Measurements from ENCODE around the gene NT5DC4. TPM values are rescaled to one million over a fixed set of nuclear protein-coding genes. Genes with fewer than 3 reads are reported as not detected.

The NT5DC4 gene
- total RNA-seq, 1 donor from 2014 or later = 0.12 TPM

DNA sequence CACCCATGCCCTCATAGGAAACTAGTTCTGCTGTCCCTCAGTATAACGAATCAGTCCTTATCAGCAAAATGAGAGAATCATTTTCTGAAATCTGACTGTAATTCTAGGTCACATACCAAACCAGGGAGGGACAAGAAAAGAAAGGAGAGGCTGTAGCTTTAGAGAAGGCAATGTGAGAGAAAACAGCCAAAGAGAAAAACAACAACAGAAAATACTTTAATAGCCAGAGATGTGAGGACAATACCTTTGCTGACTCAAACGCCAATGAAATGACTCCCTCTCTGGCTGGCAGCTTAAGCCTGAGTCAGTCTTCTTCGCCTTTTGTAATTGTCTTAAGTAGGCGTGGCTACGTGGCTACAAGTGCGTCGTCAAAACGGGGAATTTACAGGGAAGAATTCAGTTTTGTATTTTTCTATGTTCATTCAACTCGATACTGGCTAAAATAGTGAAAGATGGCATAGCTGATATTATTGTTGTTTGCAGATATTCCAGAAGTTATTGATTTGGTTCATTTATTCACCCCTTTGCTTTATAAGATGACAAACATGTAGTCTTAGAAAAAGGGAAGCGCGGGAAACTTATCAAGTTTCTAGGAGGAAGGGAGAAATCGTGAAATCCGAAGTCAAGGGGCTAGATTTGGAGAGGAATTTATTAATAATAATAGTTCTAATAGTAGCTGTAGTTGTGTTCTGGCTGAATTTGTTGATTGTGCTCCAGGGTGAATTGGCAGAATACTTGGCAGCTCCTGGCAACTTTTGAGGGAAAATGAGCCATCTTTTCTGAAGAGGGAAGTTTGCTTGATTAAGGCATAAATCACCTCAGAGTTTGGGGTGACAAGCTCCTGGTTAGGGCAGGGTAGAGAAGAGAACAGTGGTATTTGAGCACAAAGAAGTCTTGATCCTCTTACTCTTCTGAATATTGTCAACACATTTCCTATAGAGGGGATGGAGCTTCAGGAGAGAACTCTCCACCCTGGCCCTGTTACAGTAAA lies 63.7 kb downstream of the NT5DC4 start, which contains the start of gene IL1A:
TSS of gene IL1A (minus strand) at position 295 of the 991 bp plus-strand sequence. CDS start 723 bp downstream, outside the sequence.
- peak; percentile 18 for DNase-seq (ENCODE audit: low spot score)

DNA sequence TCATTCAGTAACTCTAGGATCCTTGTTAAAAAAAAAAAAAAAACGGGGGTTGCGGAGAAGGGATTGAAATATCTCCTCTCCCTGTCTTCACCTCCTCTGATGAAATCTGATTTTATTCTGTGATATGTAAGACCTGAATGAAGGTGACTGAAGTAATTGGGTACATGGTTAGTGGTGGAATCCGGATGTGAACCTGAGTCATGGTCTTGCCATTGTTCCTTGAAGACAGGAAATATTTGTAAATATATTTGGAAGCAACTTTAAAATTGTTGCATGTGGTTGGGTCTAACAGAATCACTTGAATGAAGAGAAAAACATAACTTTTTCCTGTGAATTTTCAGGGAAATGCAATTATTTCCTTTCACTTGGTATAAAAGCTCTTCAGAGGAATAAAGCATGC lies 66.5 kb downstream of the NT5DC4 start:
- no peak for DNase-seq (ENCODE audit: low spot score)

GRCh38 chr2:112787729-112788393 lies 67.0 kb downstream of the NT5DC4 start:
- DNase-seq (ENCODE audit: low spot score) = no peak

DNA sequence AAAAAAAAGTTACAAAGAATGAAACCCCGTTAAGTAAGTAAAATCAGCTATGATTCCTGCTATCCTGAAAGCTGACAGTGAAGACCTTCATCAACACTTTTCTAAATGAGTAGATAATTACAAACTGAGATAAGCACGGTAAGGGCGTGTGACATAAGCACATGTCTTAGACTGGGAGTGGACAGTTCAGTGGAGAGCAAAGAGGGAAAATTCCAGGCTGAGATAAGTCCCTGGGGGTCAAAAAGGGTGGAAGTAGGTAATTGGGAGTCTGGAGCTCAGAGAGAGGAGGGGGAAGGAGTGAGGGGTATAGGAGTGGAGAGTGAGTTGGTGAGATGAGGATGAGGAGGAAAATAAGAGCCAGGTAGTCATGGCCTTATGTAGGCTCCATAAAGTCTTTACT lies 67.8 kb downstream of the NT5DC4 start:
- no peak for DNase-seq (ENCODE audit: low spot score)

Other genes with a start within 250 kb of the NT5DC4 start
- gene TTL, start 238.9 kb upstream of the NT5DC4 start, total RNA-seq = 31.8 TPM
- 13.8 TPM for gene POLR1B, start 178.6 kb upstream of the NT5DC4 start, total RNA-seq
- gene CHCHD5, start 136.4 kb upstream of the NT5DC4 start, total RNA-seq = 40.3 TPM
- gene SLC20A1, start 75.1 kb upstream of the NT5DC4 start, total RNA-seq = 30.8 TPM
- 1.5 TPM for gene CKAP2L, start 43.6 kb downstream of the NT5DC4 start, total RNA-seq
- 0.66 TPM for gene IL1A, start 63.5 kb downstream of the NT5DC4 start, total RNA-seq
- 33.2 TPM for gene IL1B, start 115.8 kb downstream of the NT5DC4 start, total RNA-seq
- gene IL37, start 190.1 kb downstream of the NT5DC4 start, total RNA-seq = 0.29 TPM

All from mucosa of gallbladder (tissue), 1 donor.